GM21515 (cell line): Measurements from ENCODE around the gene DNAJB1.
"Not testable (repeated sequence)": the region's sequence is repeated elsewhere in the genome, so short reads cannot be mapped to it uniquely, and the experiment has no call there.

Experiments used
- ATAC-seq: cut with Tn5 transposase; IDR thresholded peaks from one replicate; pipeline ENCODE4 v1.9.1; 2021; ENCODE audit not compliant: unreplicated experiment

Gene DNAJB1

GRCh38 chr19:14525729-14526128, 7.5 kb upstream of the DNAJB1 start:
- ATAC-seq = no peak

- no peak for ATAC-seq
Measured at GRCh38 chr19:14520543-14520942, 2.3 kb upstream of the DNAJB1 start.

GRCh38 chr19:14519860-14520407, 1.7 kb upstream of the DNAJB1 start:
- ATAC-seq = no peak

GRCh38 chr19:14519245-14519859, 1.2 kb upstream of the DNAJB1 start:
- ATAC-seq = no peak

- no peak for ATAC-seq
Measured at GRCh38 chr19:14517446-14517839, 754 bp downstream of the DNAJB1 start.

GRCh38 chr19:14516746-14517438, 1.3 kb downstream of the DNAJB1 start:
- no peak for ATAC-seq

GRCh38 chr19:14516048-14516534, 2.1 kb downstream of the DNAJB1 start:
- no peak for ATAC-seq

GRCh38 chr19:14515501-14516047, 2.6 kb downstream of the DNAJB1 start:
- no peak for ATAC-seq

- no peak for ATAC-seq
Measured at GRCh38 chr19:14514215-14514863, 3.9 kb downstream of the DNAJB1 start.

GRCh38 chr19:14512406-14512961, 5.7 kb downstream of the DNAJB1 start:
- no peak for ATAC-seq

GRCh38 chr19:14511229-14511593, 7.0 kb downstream of the DNAJB1 start:
- ATAC-seq = no peak

GRCh38 chr19:14510311-14511228, 7.6 kb downstream of the DNAJB1 start:
- ATAC-seq = no peak

- no peak for ATAC-seq
Measured at GRCh38 chr19:14507704-14508542, 10.3 kb downstream of the DNAJB1 start.

GRCh38 chr19:14505488-14506239, 12.5 kb downstream of the DNAJB1 start:
- no peak for ATAC-seq

GRCh38 chr19:14504575-14504974, 13.6 kb downstream of the DNAJB1 start:
- not testable (repeated sequence) for ATAC-seq

- no peak for ATAC-seq
Measured at GRCh38 chr19:14503285-14503684, 14.9 kb downstream of the DNAJB1 start.

GRCh38 chr19:14502334-14503092, 15.7 kb downstream of the DNAJB1 start:
- ATAC-seq = no peak
